HUES48 (cell line): ENCODE data around the gene SMAD4.

Experiments
- H3K27ac ChIP-seq: one replicate; pipeline ENCODE4 v1.7.0; 2013; ENCODE audit warnings: low read depth, low read length, inconsistent platforms
- H3K27me3 ChIP-seq: 2 replicates; pipeline ENCODE4 v1.6.1; 2013; ENCODE audit warnings: mild to moderate bottlenecking, low read length; ENCODE audit not compliant: control insufficient read depth, insufficient read depth
- H3K36me3 ChIP-seq: 2 replicates; pipeline ENCODE4 v1.6.1; 2013; ENCODE audit warnings: low read length; ENCODE audit not compliant: control insufficient read depth, insufficient read depth
- H3K4me1 ChIP-seq: 2 replicates; pipeline ENCODE4 v1.6.1; 2013; ENCODE audit warnings: mild to moderate bottlenecking, low read length; ENCODE audit not compliant: control insufficient read depth, insufficient read depth
- H3K4me3 ChIP-seq: 2 replicates; pipeline ENCODE4 v1.5.1; 2013; ENCODE audit warnings: mild to moderate bottlenecking, low read depth, low read length
- H3K9ac ChIP-seq: 2 replicates; pipeline ENCODE4 v1.6.1; 2013; ENCODE audit warnings: mild to moderate bottlenecking, low read depth, low read length, moderate library complexity
- H3K9me3 ChIP-seq: 2 replicates; pipeline ENCODE4 v1.6.1; 2013; ENCODE audit warnings: low read length; ENCODE audit not compliant: control insufficient read depth, insufficient read depth

SMAD4 gene

GRCh38 chr18:51044928-51045585 lies 15.0 kb downstream of the SMAD4 start:
- Histone ChIP-seq H3K9me3 (no peaks in the 10 kb centered on the region), H3K36me3 (peaks cover 19% of the 10 kb centered on the region), H3K4me1 (peaks cover 70% of the 10 kb centered on the region), H3K27me3 (no peaks in the 10 kb centered on the region), H3K9ac (no peak overlapping the region), H3K4me3 (no peak overlapping the region; the same call in 1 of the 2 replicates), H3K27ac (peak overlapping the region; percentile 41)

GRCh38 chr18:51048190-51048589 lies 18.2 kb downstream of the SMAD4 start:
- Histone ChIP-seq H3K36me3 (peaks cover 33% of the 10 kb centered on the region), H3K4me1 (peaks cover 59% of the 10 kb centered on the region), H3K9me3 (no peaks in the 10 kb centered on the region), H3K9ac (no peak overlapping the region), H3K4me3 (no peak overlapping the region), H3K27me3 (no peaks in the 10 kb centered on the region), H3K27ac (peak overlapping the region; percentile 81)

- H3K27ac ChIP-seq, result peak overlapping the region; percentile 81
- no peaks in the 10 kb centered on the region for H3K9me3 ChIP-seq
- peaks cover 61% of the 10 kb centered on the region for H3K4me1 ChIP-seq
- H3K9ac ChIP-seq, result no peak overlapping the region
- H3K27me3 ChIP-seq, result no peaks in the 10 kb centered on the region
- peaks cover 43% of the 10 kb centered on the region for H3K36me3 ChIP-seq
- H3K4me3 ChIP-seq, result no peak overlapping the region
Observed at GRCh38 chr18:51049137-51049536, 19.1 kb downstream of the SMAD4 start.

- H3K36me3 ChIP-seq, result peaks cover 63% of the 10 kb centered on the region
- no peaks in the 10 kb centered on the region for H3K9me3 ChIP-seq
- H3K27me3 ChIP-seq, result no peaks in the 10 kb centered on the region
- no peak overlapping the region for H3K9ac ChIP-seq
- no peak overlapping the region for H3K27ac ChIP-seq
- H3K4me3 ChIP-seq, result no peak overlapping the region
- peaks cover 42% of the 10 kb centered on the region for H3K4me1 ChIP-seq
Observed at GRCh38 chr18:51051105-51051712, 21.2 kb downstream of the SMAD4 start.

- Histone ChIP-seq H3K36me3 (peaks cover 70% of the 10 kb centered on the region), H3K27me3 (no peaks in the 10 kb centered on the region), H3K9ac (no peak overlapping the region), H3K27ac (no peak overlapping the region), H3K4me3 (no peak overlapping the region), H3K4me1 (peaks cover 28% of the 10 kb centered on the region), H3K9me3 (no peaks in the 10 kb centered on the region)
Observed at GRCh38 chr18:51053814-51054213, 23.8 kb downstream of the SMAD4 start.

- H3K4me1 ChIP-seq, result peaks cover 19% of the 10 kb centered on the region
- peaks cover 80% of the 10 kb centered on the region for H3K36me3 ChIP-seq
- no peaks in the 10 kb centered on the region for H3K27me3 ChIP-seq
- H3K9me3 ChIP-seq, result no peaks in the 10 kb centered on the region
- no peak overlapping the region for H3K9ac ChIP-seq
- no peak overlapping the region for H3K4me3 ChIP-seq
- H3K27ac ChIP-seq, result no peak overlapping the region
Observed at GRCh38 chr18:51054764-51055163, 24.8 kb downstream of the SMAD4 start.

GRCh38 chr18:51059969-51060368 lies 30.0 kb downstream of the SMAD4 start:
- H3K36me3 ChIP-seq, result peaks cover 94% of the 10 kb centered on the region

GRCh38 chr18:51064256-51064655 lies 34.2 kb downstream of the SMAD4 start:
- no peak overlapping the region for H3K9ac ChIP-seq
- H3K27me3 ChIP-seq, result no peaks in the 10 kb centered on the region
- H3K27ac ChIP-seq, result no peak overlapping the region
- peaks cover 91% of the 10 kb centered on the region for H3K36me3 ChIP-seq
- H3K9me3 ChIP-seq, result no peaks in the 10 kb centered on the region
- no peaks in the 10 kb centered on the region for H3K4me1 ChIP-seq
- H3K4me3 ChIP-seq, result no peak overlapping the region

More at GRCh38 chr18:51059969-51060368, 30.0 kb downstream of the SMAD4 start:
- Histone ChIP-seq H3K9me3 (no peaks in the 10 kb centered on the region), H3K9ac (no peak overlapping the region), H3K27ac (no peak overlapping the region), H3K4me1 (no peaks in the 10 kb centered on the region), H3K27me3 (no peaks in the 10 kb centered on the region), H3K4me3 (no peak overlapping the region)

GRCh38 chr18:51066273-51066672 lies 36.3 kb downstream of the SMAD4 start:
- Histone ChIP-seq H3K27ac (no peak overlapping the region), H3K4me1 (no peaks in the 10 kb centered on the region), H3K9ac (no peak overlapping the region), H3K9me3 (no peaks in the 10 kb centered on the region), H3K4me3 (no peak overlapping the region), H3K27me3 (no peaks in the 10 kb centered on the region), H3K36me3 (peaks cover 91% of the 10 kb centered on the region)

GRCh38 chr18:51068105-51068504 lies 38.1 kb downstream of the SMAD4 start:
- Histone ChIP-seq H3K4me1 (no peaks in the 10 kb centered on the region), H3K9me3 (no peaks in the 10 kb centered on the region), H3K27ac (no peak overlapping the region), H3K9ac (no peak overlapping the region), H3K27me3 (no peaks in the 10 kb centered on the region), H3K4me3 (no peak overlapping the region), H3K36me3 (peaks cover 94% of the 10 kb centered on the region)

- no peaks in the 10 kb centered on the region for H3K27me3 ChIP-seq
- no peaks in the 10 kb centered on the region for H3K9me3 ChIP-seq
- H3K4me3 ChIP-seq, result no peak overlapping the region
- H3K9ac ChIP-seq, result no peak overlapping the region
- H3K27ac ChIP-seq, result no peak overlapping the region
- H3K36me3 ChIP-seq, result peaks cover 89% of the 10 kb centered on the region
- H3K4me1 ChIP-seq, result no peaks in the 10 kb centered on the region
Observed at GRCh38 chr18:51069885-51070284, 39.9 kb downstream of the SMAD4 start.
